GM21515 (cell line): Measurements from ENCODE around the gene CTPS2.

Experiments used
- ATAC-seq: cut with Tn5 transposase; IDR thresholded peaks from one replicate; pipeline ENCODE4 v1.9.1; 2021; ENCODE audit not compliant: unreplicated experiment

CTPS2 gene

GRCh38 chrX:16567681-16568080 is 144.8 kb downstream of the CTPS2 start:
- no peak for ATAC-seq

GRCh38 chrX:16566571-16566970 is 145.9 kb downstream of the CTPS2 start:
- no peak for ATAC-seq

- no peak for ATAC-seq
These were observed 152.3 kb downstream of the CTPS2 start for GRCh38 chrX:16560173-16560572.

GRCh38 chrX:16559206-16559619 is 153.3 kb downstream of the CTPS2 start:
- no peak for ATAC-seq

- no peak for ATAC-seq
These were observed 154.0 kb downstream of the CTPS2 start for GRCh38 chrX:16558489-16558888.

GRCh38 chrX:16552546-16552945 is 159.9 kb downstream of the CTPS2 start:
- no peak for ATAC-seq

GRCh38 chrX:16547644-16548043 is 164.8 kb downstream of the CTPS2 start:
- no peak for ATAC-seq

- ATAC-seq, result no peak
These were observed 167.5 kb downstream of the CTPS2 start for GRCh38 chrX:16544969-16545368.
